ENCODE data around the gene PABPC3. TPM values are rescaled to one million over a fixed set of nuclear protein-coding genes. Genes with fewer than 3 reads are reported as not detected.

The PABPC3 gene
- total RNA-seq, 2 experiments from 2014 or later: 0.75 to 0.88 TPM

Other genes with a start within 250 kb of the PABPC3 start
- gene AMER2, start 76.2 kb downstream of the PABPC3 start, total RNA-seq: not detected
- 10 to 100 TPM; 24.8 to 25.3 TPM for gene MTMR6, start 191.4 kb downstream of the PABPC3 start, total RNA-seq
- 10 to 100 TPM; 80.6 to 86.7 TPM for gene NUP58, start 205.5 kb downstream of the PABPC3 start, total RNA-seq

Data from activated CD4-positive, alpha-beta memory T cell treated with anti-CD3 and anti-CD28 coated beads, Interleukin-2, amount 10 ng/mL, durations not matched to agents 7 days and 5 days (primary cell).